Stimulated activated CD8-positive, alpha-beta memory T cell treated with anti-CD3 and anti-CD28 coated beads, Interleukin-12 subunit alpha, Interleukin-12 subunit beta, amount 100 ng/mL, for 1 hour (primary cell): ENCODE measurements around the gene TIGD4.
A peak's percentile ranks its signal among the peaks of the same experiment; 100 is the strongest.

Experiments used
- DNase-seq: peaks from one replicate; pipeline ENCODE4 v3.0.0-alpha.2; 2020; ENCODE audit warnings: low read depth

The TIGD4 gene

GRCh38 chr4:152779513-152780266, at the start of gene TIGD4, which contains the start of gene ARFIP1:
TIGD4 (minus strand) TSS chr4:152779730; CDS start chr4:152771004, 8,726 bp downstream.
ARFIP1 (plus strand) TSS chr4:152779954; CDS start chr4:152829634, 49,680 bp downstream.
- DNase-seq, result peak; percentile 88

GRCh38 chr4:152828122-152828521, 48.6 kb upstream of the TIGD4 start:
- no peak for DNase-seq

GRCh38 chr4:152825336-152825735, 45.8 kb upstream of the TIGD4 start:
- DNase-seq, result no peak

GRCh38 chr4:152824561-152824960, 45.0 kb upstream of the TIGD4 start:
- DNase-seq, result no peak

GRCh38 chr4:152822323-152822722, 42.8 kb upstream of the TIGD4 start:
- no peak for DNase-seq

- no peak for DNase-seq
Measured at GRCh38 chr4:152820073-152820472, 40.5 kb upstream of the TIGD4 start.

- no peak for DNase-seq
Measured at GRCh38 chr4:152819026-152819645, 39.6 kb upstream of the TIGD4 start.

- no peak for DNase-seq
Measured at GRCh38 chr4:152817331-152817730, 37.8 kb upstream of the TIGD4 start.

- DNase-seq, result no peak
Measured at GRCh38 chr4:152815078-152815477, 35.5 kb upstream of the TIGD4 start.

- DNase-seq, result no peak
Measured at GRCh38 chr4:152810715-152811287, 31.3 kb upstream of the TIGD4 start.

GRCh38 chr4:152808670-152809069, 29.1 kb upstream of the TIGD4 start:
- no peak for DNase-seq

- no peak for DNase-seq
Measured at GRCh38 chr4:152807294-152807829, 27.8 kb upstream of the TIGD4 start.

GRCh38 chr4:152806501-152807125, 27.1 kb upstream of the TIGD4 start:
- DNase-seq, result no peak

GRCh38 chr4:152805818-152806217, 26.3 kb upstream of the TIGD4 start:
- no peak for DNase-seq

GRCh38 chr4:152805071-152805650, 25.6 kb upstream of the TIGD4 start:
- no peak for DNase-seq

GRCh38 chr4:152803541-152803940, 24.0 kb upstream of the TIGD4 start:
- no peak for DNase-seq

GRCh38 chr4:152795891-152796290, 16.4 kb upstream of the TIGD4 start:
- DNase-seq, result no peak

GRCh38 chr4:152786627-152787026, 7.1 kb upstream of the TIGD4 start:
- DNase-seq, result no peak

GRCh38 chr4:152785639-152786615, 6.4 kb upstream of the TIGD4 start:
- no peak for DNase-seq

GRCh38 chr4:152784490-152785350, 5.2 kb upstream of the TIGD4 start:
- no peak for DNase-seq
